ENCODE results near the gene KRT81.

KRT81 gene

DNA sequence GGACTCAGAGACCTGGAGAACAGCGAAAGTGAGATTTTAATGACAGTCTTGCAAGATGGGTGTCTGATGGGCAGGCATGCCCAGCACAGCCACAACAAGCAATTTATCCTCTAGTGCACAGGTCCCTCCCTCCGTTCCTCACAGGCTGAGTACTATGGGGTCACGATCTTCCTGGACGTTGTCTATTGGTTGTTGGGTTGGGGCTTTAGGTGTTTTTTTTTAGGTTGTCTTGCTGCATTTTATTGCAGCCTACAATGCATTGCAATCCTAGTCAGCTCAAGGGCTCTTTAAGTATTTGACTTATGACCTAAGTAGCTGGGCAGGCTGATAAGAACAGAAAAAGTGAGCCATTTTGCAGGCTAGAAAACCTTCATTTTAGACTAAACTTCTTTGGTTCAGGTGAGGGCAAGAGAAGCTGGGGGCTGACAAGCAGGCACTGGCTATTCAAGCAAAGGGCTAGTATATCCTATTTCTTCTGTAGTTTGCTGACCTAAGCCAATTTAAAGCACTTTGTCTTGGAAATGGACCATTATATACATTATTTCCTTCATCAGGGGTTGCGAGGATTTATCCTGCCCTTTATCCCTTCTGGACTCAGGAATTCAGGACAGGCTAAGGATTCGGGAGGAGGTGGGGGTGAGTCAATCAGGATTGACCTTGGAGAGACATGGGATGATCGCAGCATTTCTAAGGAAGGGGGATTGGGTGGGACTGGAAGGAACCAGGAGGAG, 52.3 kb downstream of the KRT81 start:
- DNase-seq = no peak

DNA sequence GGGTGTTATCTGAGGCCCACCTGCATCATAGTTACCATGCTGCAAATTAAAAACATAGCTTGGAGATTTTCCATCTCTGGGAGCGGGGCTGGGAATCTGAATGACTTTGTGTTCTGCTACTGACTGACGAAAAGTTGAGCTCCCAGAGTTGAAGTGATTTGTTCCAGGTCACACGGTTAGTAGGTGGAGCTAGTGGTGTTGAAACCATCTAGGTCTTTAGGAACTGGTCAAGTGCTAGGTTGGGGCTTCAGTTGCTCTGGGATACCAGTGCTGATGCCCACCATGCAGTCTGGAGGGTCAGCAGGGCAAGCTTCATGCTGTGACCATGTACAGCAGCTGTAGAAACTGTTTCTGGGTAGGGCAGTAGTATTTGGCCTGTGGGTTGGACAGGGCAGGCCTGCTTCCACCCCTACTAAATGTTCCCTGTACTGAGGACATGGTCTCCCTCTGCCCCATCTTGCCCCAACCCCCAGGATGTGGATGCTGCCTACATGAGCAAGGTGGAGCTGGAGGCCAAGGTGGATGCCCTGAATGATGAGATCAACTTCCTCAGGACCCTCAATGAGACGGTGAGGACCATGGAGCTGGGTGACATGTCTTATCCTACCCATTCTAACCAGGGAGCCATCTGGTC, 53.0 kb downstream of the KRT81 start:
- no peak for DNase-seq

- no peak for DNase-seq
Measured at GRCh38 chr12:52236386-52237050, 54.8 kb downstream of the KRT81 start.
